Effector memory CD4-positive, alpha-beta T cell (primary cell): Measurements from ENCODE around the gene KRTAP12-4.
"Not testable (repeated sequence)": the region's sequence is repeated elsewhere in the genome, so short reads cannot be mapped to it uniquely, and the experiment has no call there.

ENCODE experiments used
- DNase-seq, 3 donors: peaks; one replicate each; pipeline ENCODE4 v3.0.0-alpha.2; 2020
- H3K27ac ChIP-seq: 2 replicates; pipeline ENCODE4 v1.7.0; 2013; ENCODE audit warnings: mild to moderate bottlenecking, low read length, moderate library complexity; ENCODE audit not compliant: insufficient read depth, poor library complexity, severe bottlenecking
- H3K27me3 ChIP-seq: replicated peaks from 2 replicates; pipeline ENCODE4 v1.7.0; 2013; ENCODE audit warnings: mild to moderate bottlenecking, low read length; ENCODE audit not compliant: insufficient read depth, control insufficient read depth, poor library complexity, severe bottlenecking
- H3K36me3 ChIP-seq: 2 replicates; pipeline ENCODE4 v1.7.0; 2013; ENCODE audit warnings: mild to moderate bottlenecking, low read length, moderate library complexity; ENCODE audit not compliant: control insufficient read depth, insufficient read depth
- H3K4me1 ChIP-seq: 2 replicates; pipeline ENCODE4 v1.7.0; 2013; ENCODE audit warnings: low read length, mild to moderate bottlenecking; ENCODE audit not compliant: control insufficient read depth, insufficient read depth, poor library complexity, severe bottlenecking
- H3K4me3 ChIP-seq: 2 replicates; pipeline ENCODE4 v1.7.0; 2013; ENCODE audit warnings: low read length, low read depth, mild to moderate bottlenecking; ENCODE audit not compliant: insufficient read depth, poor library complexity, severe bottlenecking
- H3K9me3 ChIP-seq: 2 replicates; pipeline ENCODE4 v1.7.0; 2013; ENCODE audit warnings: mild to moderate bottlenecking, low read length, moderate library complexity; ENCODE audit not compliant: control insufficient read depth

KRTAP12-4 gene

DNA sequence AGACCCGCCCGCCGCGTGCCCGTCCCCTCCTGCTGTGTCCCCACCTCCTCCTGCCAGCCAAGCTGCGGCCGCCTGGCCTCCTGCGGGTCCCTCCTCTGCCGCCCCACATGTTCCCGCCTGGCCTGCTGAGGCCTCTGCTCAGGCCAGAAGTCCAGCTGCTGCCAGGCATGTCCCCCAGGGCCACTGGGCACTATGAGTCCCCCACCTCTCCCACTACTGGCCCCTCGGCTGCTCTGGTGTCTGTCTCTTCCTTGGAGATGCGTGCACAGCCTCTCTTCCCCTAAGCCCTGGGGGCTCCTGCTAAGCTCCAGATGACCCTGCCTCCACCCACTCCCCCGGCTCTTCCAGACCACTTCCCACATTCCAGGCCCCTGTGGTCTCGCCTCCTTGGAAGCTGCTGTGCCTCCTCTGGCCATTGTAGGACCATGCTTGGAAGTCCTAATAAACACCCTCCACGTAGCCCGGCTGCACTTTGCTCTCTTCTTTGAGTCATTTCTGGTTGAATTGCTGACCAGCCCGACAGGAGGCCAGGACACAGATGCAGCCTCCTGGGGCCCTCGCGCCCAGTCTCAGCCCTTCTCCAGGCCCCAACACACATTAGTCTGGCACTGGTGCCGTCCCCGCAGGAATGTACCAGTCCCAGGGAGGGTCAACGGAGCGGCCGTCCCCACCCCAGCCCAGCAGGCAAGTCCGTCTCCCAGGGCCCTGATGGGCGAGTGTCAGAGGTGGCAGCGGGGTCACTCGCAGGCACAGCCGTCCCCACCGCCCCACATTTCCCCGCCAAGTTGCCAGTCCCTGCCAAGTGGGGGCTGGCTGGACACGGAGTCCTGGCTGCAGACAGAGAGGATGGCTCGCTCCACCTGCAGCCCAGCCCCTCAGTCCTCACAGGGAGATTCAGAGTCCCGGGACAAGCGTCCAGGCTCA is 43.6 kb upstream of the KRTAP12-4 start:
- H3K27me3 ChIP-seq: peaks cover 17% of the 10 kb centered on the region

DNA sequence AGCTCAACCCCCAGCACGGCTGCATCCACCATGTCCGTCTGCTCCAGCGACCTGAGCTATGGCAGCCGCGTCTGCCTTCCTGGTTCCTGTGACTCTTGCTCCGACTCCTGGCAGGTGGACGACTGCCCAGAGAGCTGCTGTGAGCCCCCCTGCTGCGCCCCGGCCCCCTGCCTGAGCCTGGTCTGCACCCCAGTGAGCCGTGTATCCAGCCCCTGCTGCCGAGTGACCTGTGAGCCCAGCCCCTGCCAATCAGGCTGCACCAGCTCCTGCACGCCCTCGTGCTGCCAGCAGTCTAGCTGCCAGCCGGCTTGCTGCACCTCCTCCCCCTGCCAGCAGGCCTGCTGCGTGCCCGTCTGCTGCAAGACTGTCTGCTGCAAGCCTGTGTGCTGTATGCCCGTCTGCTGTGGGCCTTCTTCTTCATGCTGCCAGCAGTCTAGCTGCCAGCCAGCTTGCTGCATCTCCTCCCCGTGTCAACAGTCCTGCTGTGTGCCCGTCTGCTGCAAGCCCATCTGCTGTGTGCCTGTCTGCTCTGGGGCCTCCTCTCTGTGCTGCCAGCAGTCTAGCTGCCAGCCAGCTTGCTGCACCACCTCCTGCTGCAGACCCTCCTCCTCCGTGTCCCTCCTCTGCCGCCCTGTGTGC is 42.8 kb upstream of the KRTAP12-4 start, which contains the start of gene KRTAP10-12:
Gene KRTAP10-12, plus strand, starts transcription at position 1 of the 639 bp plus-strand sequence. Its CDS starts 30 bp downstream, at position 31.
- H3K4me3 ChIP-seq, H3K9me3 ChIP-seq, H3K4me1 ChIP-seq, H3K36me3 ChIP-seq, H3K27ac ChIP-seq, DNase-seq: not testable (repeated sequence)
- peaks cover 15% of the 10 kb centered on the region for H3K27me3 ChIP-seq

More for the DNA sequence above, 43.6 kb upstream of the KRTAP12-4 start:
- H3K4me3 ChIP-seq: no peak overlapping the region
- no peak overlapping the region for H3K27ac ChIP-seq
- peaks cover 3% of the 10 kb centered on the region for H3K9me3 ChIP-seq
- H3K4me1 ChIP-seq: no peaks in the 10 kb centered on the region
- no peak for DNase-seq
- H3K36me3 ChIP-seq: no peaks in the 10 kb centered on the region

DNA sequence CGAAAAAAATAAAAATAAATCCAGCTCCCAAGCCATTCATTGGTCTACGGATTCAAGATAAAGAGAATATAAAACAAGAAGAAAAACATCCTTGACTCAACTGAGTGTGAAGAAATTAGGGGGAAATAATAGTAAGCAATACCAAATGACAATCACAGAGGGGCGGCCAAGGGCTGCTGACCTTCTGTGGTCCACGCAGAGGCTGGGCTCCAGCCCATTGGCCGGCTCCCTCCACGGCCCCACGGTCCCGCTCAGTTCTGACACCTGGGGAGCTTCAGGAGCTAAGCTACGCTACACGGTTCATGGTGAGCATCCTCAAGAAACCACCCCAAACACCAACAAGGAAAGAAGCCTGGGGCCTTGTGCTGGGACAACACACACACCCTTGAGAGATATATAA is 42.1 kb upstream of the KRTAP12-4 start:
- Histone ChIP-seq H3K27ac (no peak overlapping the region), H3K4me1 (no peaks in the 10 kb centered on the region), H3K4me3 (no peak overlapping the region), H3K9me3 (peaks cover 6% of the 10 kb centered on the region), H3K36me3 (no peaks in the 10 kb centered on the region), H3K27me3 (peaks cover 15% of the 10 kb centered on the region)
- DNase-seq: no peak

DNA sequence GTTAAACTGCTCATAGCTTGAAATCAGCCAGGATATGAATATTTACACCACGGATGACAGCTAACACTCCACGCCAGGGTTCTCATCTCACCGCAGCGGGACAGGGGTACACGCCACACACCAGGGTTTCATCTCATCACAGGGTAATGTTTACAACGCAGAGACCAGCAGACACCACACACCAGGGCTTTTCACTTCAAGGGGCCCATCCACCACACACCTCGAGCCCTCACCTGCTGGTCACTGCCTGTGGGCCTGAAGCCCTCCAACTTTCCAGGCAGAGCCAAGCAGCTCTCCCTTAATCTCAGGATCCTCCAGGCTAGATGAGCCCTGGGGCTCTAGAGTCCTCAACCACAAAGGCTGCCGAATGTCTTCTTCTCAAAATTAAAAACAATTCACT is 41.2 kb upstream of the KRTAP12-4 start:
- H3K4me3 ChIP-seq: no peak overlapping the region
- H3K27ac ChIP-seq: no peak overlapping the region
- H3K27me3 ChIP-seq: peaks cover 10% of the 10 kb centered on the region
- no peaks in the 10 kb centered on the region for H3K4me1 ChIP-seq
- no peaks in the 10 kb centered on the region for H3K36me3 ChIP-seq
- peaks cover 6% of the 10 kb centered on the region for H3K9me3 ChIP-seq
- DNase-seq: no peak

DNA sequence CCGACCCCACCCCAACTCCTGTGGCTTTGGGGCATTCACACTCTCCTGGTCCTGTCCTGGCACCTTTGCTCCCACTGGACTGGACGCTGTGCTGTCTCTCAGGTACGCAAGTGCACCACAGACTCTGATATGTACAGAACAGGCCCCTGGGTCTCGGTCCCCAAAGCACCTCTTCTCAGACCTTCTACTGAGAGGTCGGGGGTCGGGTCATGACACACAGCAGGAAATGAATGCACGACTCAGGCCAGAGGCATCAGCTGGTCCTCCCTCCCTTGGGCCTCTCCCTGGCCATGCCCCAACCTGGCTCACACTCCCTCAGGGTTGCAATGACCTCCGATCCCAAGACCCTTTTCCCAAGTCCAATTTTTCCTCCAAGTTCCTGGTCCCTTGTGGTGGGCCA is 40.7 kb upstream of the KRTAP12-4 start:
- DNase-seq: no peak
- Histone ChIP-seq H3K4me1 (no peaks in the 10 kb centered on the region), H3K36me3 (no peaks in the 10 kb centered on the region), H3K4me3 (no peak overlapping the region), H3K27ac (no peak overlapping the region), H3K27me3 (peaks cover 7% of the 10 kb centered on the region), H3K9me3 (peaks cover 6% of the 10 kb centered on the region)

DNA sequence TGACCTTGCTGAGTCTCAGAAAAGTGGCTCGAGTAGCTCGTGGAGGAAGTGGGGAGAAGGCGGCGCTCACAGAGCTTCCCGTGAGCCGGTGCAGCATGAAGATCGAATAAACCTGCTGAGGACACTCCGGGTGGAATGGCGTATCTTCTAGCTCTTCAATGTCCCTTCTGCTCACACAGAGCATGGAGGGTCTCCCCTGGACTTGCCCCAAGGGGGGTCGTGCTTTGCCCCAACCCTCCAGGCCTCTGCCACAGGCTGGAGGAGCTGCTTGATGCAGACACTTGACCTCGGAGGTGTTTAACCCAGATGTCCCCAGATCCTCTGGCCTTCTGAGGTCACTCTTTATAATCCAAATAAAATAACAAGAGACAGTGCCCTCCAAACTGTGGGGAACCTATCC is 40.3 kb upstream of the KRTAP12-4 start:
- Histone ChIP-seq H3K4me1 (no peaks in the 10 kb centered on the region), H3K27ac (no peak overlapping the region), H3K36me3 (no peaks in the 10 kb centered on the region), H3K27me3 (peaks cover 3% of the 10 kb centered on the region), H3K4me3 (no peak overlapping the region), H3K9me3 (peaks cover 6% of the 10 kb centered on the region)
- DNase-seq: no peak

DNA sequence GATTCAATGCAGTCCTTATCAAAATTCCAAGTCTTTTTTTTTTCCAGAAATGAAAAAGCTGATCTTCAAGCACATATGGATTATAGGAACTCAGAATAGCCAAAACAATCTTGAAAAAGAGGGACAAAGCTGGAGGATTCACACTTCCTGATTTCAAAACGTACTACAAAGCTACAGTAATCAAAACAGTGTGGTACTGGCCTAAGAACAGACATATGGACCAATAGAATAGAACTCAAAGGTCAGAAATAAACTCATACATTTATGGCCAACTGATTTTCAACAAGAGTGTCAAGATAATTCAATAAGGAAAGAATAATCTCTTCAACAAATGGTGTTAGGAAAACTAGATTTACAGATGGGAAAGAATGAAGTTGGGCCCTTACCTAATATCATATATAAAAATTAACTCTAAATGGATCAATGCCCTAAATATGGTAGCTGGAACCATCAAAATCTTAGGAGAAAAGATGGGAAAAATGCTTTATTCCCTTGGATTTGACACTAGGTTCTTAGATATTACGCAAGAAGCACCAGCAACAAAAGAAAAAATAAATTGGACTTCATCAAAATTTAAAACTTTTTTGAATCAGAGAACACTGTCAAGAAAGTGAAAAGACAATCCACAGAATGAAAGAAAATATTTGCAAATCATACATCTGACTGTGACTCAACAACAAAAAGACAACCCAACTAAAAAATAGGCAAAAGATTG is 38.5 kb upstream of the KRTAP12-4 start:
- Histone ChIP-seq H3K27ac (no peak overlapping the region), H3K4me3 (no peak overlapping the region), H3K9me3 (peaks cover 6% of the 10 kb centered on the region), H3K4me1 (no peaks in the 10 kb centered on the region), H3K27me3 (no peaks in the 10 kb centered on the region), H3K36me3 (no peaks in the 10 kb centered on the region)
- DNase-seq: no peak

DNA sequence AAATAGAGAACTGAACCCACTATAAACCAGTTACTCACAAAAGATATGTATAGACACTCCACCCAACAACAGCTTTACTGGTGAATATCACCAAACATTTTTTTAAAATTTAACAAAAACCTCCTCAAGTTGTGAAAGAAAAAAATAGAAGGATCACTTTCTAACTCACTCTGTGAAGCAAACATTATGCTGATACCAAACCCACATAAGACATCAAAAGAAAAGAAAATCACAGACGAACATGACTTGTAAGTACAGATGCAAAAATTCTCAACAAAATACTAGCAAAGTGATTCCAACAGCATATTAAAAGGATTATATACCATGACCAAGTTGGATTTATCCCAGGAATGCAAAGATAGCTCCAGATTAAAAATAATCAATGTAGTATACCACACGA is 37.2 kb upstream of the KRTAP12-4 start:
- Histone ChIP-seq H3K4me1 (no peaks in the 10 kb centered on the region), H3K4me3 (no peak overlapping the region), H3K27ac (no peak overlapping the region), H3K27me3 (no peaks in the 10 kb centered on the region), H3K36me3 (no peaks in the 10 kb centered on the region), H3K9me3 (peaks cover 6% of the 10 kb centered on the region)
- DNase-seq: no peak

DNA sequence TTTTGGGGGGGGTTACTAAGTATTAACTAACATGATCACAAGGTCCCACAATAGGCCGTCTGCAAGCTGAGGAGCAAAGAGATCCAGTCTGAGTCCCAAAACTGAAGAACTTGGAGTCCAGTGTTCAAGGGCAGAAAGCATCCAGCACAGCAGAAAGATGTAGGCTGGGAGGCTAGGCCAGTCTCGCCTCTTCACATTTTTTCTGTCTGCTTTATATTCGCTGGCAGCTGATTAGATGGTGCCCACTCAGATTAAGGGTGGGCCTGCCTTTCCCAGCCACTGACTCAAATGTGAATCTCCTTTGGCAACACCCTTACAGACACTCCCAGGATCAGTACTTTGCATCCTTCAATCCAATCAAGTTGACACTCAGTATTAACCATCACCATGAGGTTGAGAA is 35.3 kb upstream of the KRTAP12-4 start:
- H3K4me3 ChIP-seq, H3K27ac ChIP-seq, H3K4me1 ChIP-seq, H3K9me3 ChIP-seq, H3K27me3 ChIP-seq, H3K36me3 ChIP-seq, DNase-seq: not testable (repeated sequence)
